H9 (cell line): ENCODE measurements around the gene EXOC3. TPM values are rescaled to one million over a fixed set of nuclear protein-coding genes. Genes with fewer than 3 reads are reported as not detected.

Experiments
- DNase-seq: peaks from one replicate; pipeline ENCODE4 v3.0.0-alpha.2; 2017
- H2AFZ ChIP-seq: one replicate; pipeline ENCODE4 v1.6.1; 2013; ENCODE audit warnings: mild to moderate bottlenecking, low read length, control low read depth, moderate library complexity
- H2AK5ac ChIP-seq: 2 replicates; pipeline ENCODE4 v1.6.1; 2013; ENCODE audit warnings: low read length, control low read depth, mixed read lengths; ENCODE audit not compliant: insufficient read length
- H2BK120ac ChIP-seq: one replicate; pipeline ENCODE4 v1.6.1; 2013; ENCODE audit warnings: low read depth, mild to moderate bottlenecking, low read length, control low read depth, inconsistent platforms; ENCODE audit not compliant: poor library complexity, severe bottlenecking
- H2BK12ac ChIP-seq: 2 replicates; pipeline ENCODE4 v1.6.1; 2013; ENCODE audit warnings: low read length, control low read depth, mixed read lengths, low read depth; ENCODE audit not compliant: insufficient read length
- H2BK15ac ChIP-seq: 2 replicates; pipeline ENCODE4 v1.6.1; 2013; ENCODE audit warnings: low read depth, low read length, control low read depth
- H2BK20ac ChIP-seq: one replicate; pipeline ENCODE4 v1.6.1; 2013; ENCODE audit warnings: low read depth, mild to moderate bottlenecking, low read length, control low read depth, inconsistent platforms; ENCODE audit not compliant: poor library complexity, severe bottlenecking
- H2BK5ac ChIP-seq: 2 replicates; pipeline ENCODE4 v1.6.1; 2013; ENCODE audit warnings: low read length, control low read depth, mixed read lengths; ENCODE audit not compliant: insufficient read length
- H3K14ac ChIP-seq: 2 replicates; pipeline ENCODE4 v1.6.1; 2013; ENCODE audit warnings: low read length, control low read depth; ENCODE audit not compliant: insufficient read depth
- H3K18ac ChIP-seq: 2 replicates; pipeline ENCODE4 v1.6.1; 2013; ENCODE audit warnings: low read depth, mild to moderate bottlenecking, mixed read lengths, low read length, control low read depth; ENCODE audit not compliant: insufficient read length
- H3K23ac ChIP-seq: 2 replicates; pipeline ENCODE4 v1.6.1; 2013; ENCODE audit warnings: low read length, control low read depth, mixed read lengths, low read depth; ENCODE audit not compliant: insufficient read length
- H3K23me2 ChIP-seq: 2 replicates; pipeline ENCODE4 v1.6.1; 2013; ENCODE audit warnings: low read depth, mild to moderate bottlenecking, mixed read lengths, low read length, control low read depth; ENCODE audit not compliant: insufficient read length, poor library complexity, severe bottlenecking
- H3K27ac ChIP-seq: 2 replicates; pipeline ENCODE4 v1.5.1; 2013; ENCODE audit warnings: low read length, control low read depth, mixed read lengths, low read depth; ENCODE audit not compliant: insufficient read length
- H3K27me3 ChIP-seq: 2 replicates; pipeline ENCODE4 v1.6.1; 2013; ENCODE audit warnings: low read length, control low read depth, inconsistent platforms; ENCODE audit not compliant: insufficient read depth
- H3K4ac ChIP-seq: 2 replicates; pipeline ENCODE4 v1.6.1; 2013; ENCODE audit warnings: low read depth, mild to moderate bottlenecking, control low read depth, inconsistent platforms, low read length, moderate library complexity
- H3K4me1 ChIP-seq: 2 replicates; pipeline ENCODE4 v1.6.1; 2013; ENCODE audit warnings: low read length, control low read depth, inconsistent platforms; ENCODE audit not compliant: insufficient read depth
- H3K4me2 ChIP-seq: 2 replicates; pipeline ENCODE4 v1.6.1; 2013; ENCODE audit warnings: low read length, control low read depth, mixed read lengths; ENCODE audit not compliant: insufficient read length, insufficient read depth
- H3K56ac ChIP-seq: 2 replicates; pipeline ENCODE4 v1.6.1; 2013; ENCODE audit warnings: low read depth, mild to moderate bottlenecking, mixed read lengths, low read length, control low read depth; ENCODE audit not compliant: insufficient read length
- H3K79me1 ChIP-seq: 2 replicates; pipeline ENCODE4 v1.6.1; 2013; ENCODE audit warnings: low read depth, mild to moderate bottlenecking, moderate library complexity, low read length, control low read depth, inconsistent platforms; ENCODE audit not compliant: insufficient read depth, poor library complexity, severe bottlenecking
- H3K79me2 ChIP-seq: 2 replicates; pipeline ENCODE4 v1.6.1; 2013; ENCODE audit warnings: low read length, control low read depth, inconsistent platforms; ENCODE audit not compliant: insufficient read depth
- H3K9ac ChIP-seq: 2 replicates; pipeline ENCODE4 v1.6.1; 2013; ENCODE audit warnings: low read length, control low read depth, mixed read lengths; ENCODE audit not compliant: insufficient read length; ENCODE audit errors: extremely low read depth
- H3K9me3 ChIP-seq: one replicate; pipeline ENCODE4 v1.6.1; 2013; ENCODE audit warnings: low read depth, low read length, inconsistent platforms; ENCODE audit not compliant: control insufficient read depth
- H3T11ph ChIP-seq: one replicate; pipeline ENCODE4 v1.6.1; 2013; ENCODE audit warnings: mild to moderate bottlenecking, low read length, control low read depth, inconsistent platforms
- H4K20me1 ChIP-seq: one replicate; pipeline ENCODE4 v1.6.1; 2013; ENCODE audit not compliant: control insufficient read depth, insufficient read length, insufficient read depth
- H4K5ac ChIP-seq: 2 replicates; pipeline ENCODE4 v1.6.1; 2013; ENCODE audit warnings: low read depth, mild to moderate bottlenecking, mixed read lengths, low read length, control low read depth; ENCODE audit not compliant: insufficient read length
- H4K8ac ChIP-seq: replicated peaks from 2 replicates; pipeline ENCODE4 v1.6.1; 2013; ENCODE audit warnings: low read length, control low read depth, mixed read lengths, low read depth; ENCODE audit not compliant: insufficient read length
- H4K91ac ChIP-seq: 2 replicates; pipeline ENCODE4 v1.6.1; 2013; ENCODE audit warnings: low read depth, mild to moderate bottlenecking, moderate library complexity, mixed read lengths, low read length, control low read depth; ENCODE audit not compliant: insufficient read length
- H3K27ac Mint-ChIP-seq, 3 experiments: 2 replicates in 2 of 3; 3 replicates in 1 of 3; pipeline ENCODE4 v1.8.0; 2020 to 2021; ENCODE audit warnings: mixed read lengths in 3 of 3, mild to moderate bottlenecking in 1 of 3, moderate library complexity in 1 of 3
- H3K27me3 Mint-ChIP-seq: 2 replicates; pipeline ENCODE4 v1.8.0; 2021; ENCODE audit warnings: low read depth, mild to moderate bottlenecking, moderate library complexity, mixed read lengths
- H3K36me3 Mint-ChIP-seq, 3 experiments: 2 replicates in 2 of 3; 3 replicates in 1 of 3; pipeline ENCODE4 v1.8.0; 2020 to 2021; ENCODE audit warnings: low read depth in 3 of 3, mixed read lengths in 3 of 3; ENCODE audit not compliant: insufficient read depth in 1 of 3
- H3K4me1 Mint-ChIP-seq, 2 experiments: 2 replicates each; pipeline ENCODE4 v1.8.0; 2020; ENCODE audit warnings: mixed read lengths in 2 of 2
- H3K4me3 Mint-ChIP-seq, 2 experiments: 2 replicates in 1 of 2; 3 replicates in 1 of 2; pipeline ENCODE4 v1.8.0; 2020 to 2021; ENCODE audit warnings: mild to moderate bottlenecking in 2 of 2, mixed read lengths in 2 of 2, moderate library complexity in 1 of 2
- H3K9me3 Mint-ChIP-seq, 2 experiments: 2 replicates in 1 of 2; 3 replicates in 1 of 2; pipeline ENCODE4 v1.8.0; 2020; ENCODE audit warnings: mild to moderate bottlenecking in 2 of 2, mixed read lengths in 2 of 2, moderate library complexity in 1 of 2
- CTCF ChIP-seq: fragments of 200-600 bp; sonication (generic); conservative IDR thresholded peaks from 3 replicates; pipeline ENCODE4 v1.8.0; 2021; ENCODE audit warnings: antibody characterized with exemption, mild to moderate bottlenecking
- WGBS: extraction: QIAGEN DNeasy Blood & Tissue Kit; methylation state at CpG from one replicate; pipeline ENCODE4 v1.1.7; 2013; ENCODE audit warnings: missing lambda C conversion rate, low lambda C conversion rate, mixed read lengths; ENCODE audit not compliant: insufficient read length; ENCODE audit errors: extremely low coverage; 5-methylcytosine and 5-hydroxymethylcytosine counted together
- total RNA-seq: library from RNA; stranded (reverse); gene quantifications from 2 replicates; pipeline ENCODE4 v1.2.1, GENCODE V29; 2021

Gene EXOC3
- total RNA-seq, 1 experiment from 2014 or later: 36.7 TPM

GRCh38 chr5:436641-436975, 6.4 kb upstream of the EXOC3 start:
- H3K9me3 Mint-ChIP-seq: 0 out of 5 replicates have a peak, but pooled peaks cover 0 to 1% of the 10 kb centered on the region in 2 experiments
- no peak; the same call in 2 of the 3 replicates for TF ChIP-seq CTCF
- H3K27ac Mint-ChIP-seq: no peak overlapping the region

More at GRCh38 chr5:436641-436975, 6.4 kb upstream of the EXOC3 start:
- Histone ChIP-seq H3K23me2 (no peaks in the 10 kb centered on the region), H3K4ac (no peak overlapping the region), H4K20me1 (no peaks in the 10 kb centered on the region), H3K27ac (no peak overlapping the region), H3K18ac (no peak overlapping the region), H3K56ac (no peak overlapping the region), H3K14ac (no peak overlapping the region), H3K79me1 (no peaks in the 10 kb centered on the region), H3K23ac (no peak overlapping the region), H3K4me1 (no peaks in the 10 kb centered on the region), H2BK5ac (no peak overlapping the region), H2BK12ac (no peak overlapping the region), H4K91ac (no peak overlapping the region), H4K5ac (no peak overlapping the region), H3K9me3 (no peaks in the 10 kb centered on the region), H2AK5ac (no peak overlapping the region), H2BK120ac (no peak overlapping the region), H2AFZ (no peak overlapping the region), H3T11ph (no peak overlapping the region), H2BK15ac (no peak overlapping the region), H2BK20ac (no peak overlapping the region), H3K27me3 (no peaks in the 10 kb centered on the region), H3K4me2 (no peak overlapping the region), H4K8ac (no peak overlapping the region), H3K79me2 (no peaks in the 10 kb centered on the region), H3K9ac (no peak overlapping the region)
- Mint-ChIP-seq H3K4me3 (no peak overlapping the region), H3K27me3 (peaks cover 29% of the 10 kb centered on the region), H3K36me3 (no peaks in the 10 kb centered on the region; a peak in 1 of 7 replicates), H3K4me1 (no peaks in the 10 kb centered on the region)
- DNase-seq: no peak
- no CpG with 5 or more reads among the region's 5 CpGs for WGBS
